ENCODE data around the gene HACD4.

HACD4 gene

DNA sequence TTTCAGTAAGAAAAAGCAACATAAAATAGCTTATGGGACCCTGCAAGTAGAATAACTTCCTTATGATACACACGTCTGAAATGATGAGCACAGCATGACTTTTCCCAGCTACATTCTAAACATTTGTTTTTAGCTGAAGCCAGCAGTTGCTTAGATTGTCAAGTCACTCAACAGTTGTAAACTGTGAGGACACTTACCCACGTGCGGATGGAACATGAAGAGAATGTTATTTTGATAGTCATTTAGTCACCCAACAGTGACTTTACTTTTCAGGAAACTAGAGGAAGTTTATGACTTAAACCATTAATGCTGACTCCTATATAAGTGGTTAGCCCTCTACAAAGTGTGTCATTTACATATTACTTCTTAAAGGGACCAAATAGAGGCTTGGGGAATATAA is 3.0 kb downstream of the HACD4 start:
- Mint-ChIP-seq H3K9me3 (no peaks in the 10 kb centered on the region), H3K4me3 (no peak overlapping the region), H3K27ac (no peak overlapping the region), H3K4me1 (no peaks in the 10 kb centered on the region), H3K36me3 (ENCODE audit: low read depth) (no peaks in the 10 kb centered on the region), H3K27me3 (ENCODE audit: low read depth) (peaks cover 6% of the 10 kb centered on the region)
- TF ChIP-seq, protein P1, sequence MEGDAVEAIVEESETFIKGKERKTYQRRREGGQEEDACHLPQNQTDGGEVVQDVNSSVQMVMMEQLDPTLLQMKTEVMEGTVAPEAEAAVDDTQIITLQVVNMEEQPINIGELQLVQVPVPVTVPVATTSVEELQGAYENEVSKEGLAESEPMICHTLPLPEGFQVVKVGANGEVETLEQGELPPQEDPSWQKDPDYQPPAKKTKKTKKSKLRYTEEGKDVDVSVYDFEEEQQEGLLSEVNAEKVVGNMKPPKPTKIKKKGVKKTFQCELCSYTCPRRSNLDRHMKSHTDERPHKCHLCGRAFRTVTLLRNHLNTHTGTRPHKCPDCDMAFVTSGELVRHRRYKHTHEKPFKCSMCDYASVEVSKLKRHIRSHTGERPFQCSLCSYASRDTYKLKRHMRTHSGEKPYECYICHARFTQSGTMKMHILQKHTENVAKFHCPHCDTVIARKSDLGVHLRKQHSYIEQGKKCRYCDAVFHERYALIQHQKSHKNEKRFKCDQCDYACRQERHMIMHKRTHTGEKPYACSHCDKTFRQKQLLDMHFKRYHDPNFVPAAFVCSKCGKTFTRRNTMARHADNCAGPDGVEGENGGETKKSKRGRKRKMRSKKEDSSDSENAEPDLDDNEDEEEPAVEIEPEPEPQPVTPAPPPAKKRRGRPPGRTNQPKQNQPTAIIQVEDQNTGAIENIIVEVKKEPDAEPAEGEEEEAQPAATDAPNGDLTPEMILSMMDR (IDR thresholded peaks at IDR 0.05; ENCODE audit: unreplicated experiment in 3 of 3): no peak

DNA sequence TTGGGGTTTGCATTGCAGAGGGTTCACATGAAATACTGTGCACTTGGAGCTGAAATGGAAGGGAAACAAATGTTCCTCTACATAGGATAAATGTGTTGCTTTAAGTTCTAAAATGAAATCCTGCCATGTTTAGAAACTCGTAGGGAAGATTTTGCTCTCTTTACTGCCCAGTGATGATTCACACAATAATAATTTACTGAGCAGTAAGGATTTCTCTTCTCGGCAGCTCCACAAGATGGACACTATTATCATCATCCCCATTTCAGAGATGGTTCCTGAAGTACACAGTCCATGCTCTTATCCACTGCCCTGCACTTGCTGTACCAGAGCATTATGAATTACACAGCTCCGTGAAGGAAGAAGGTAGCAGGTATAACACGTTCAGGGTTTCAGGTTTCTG is 4.1 kb downstream of the HACD4 start:
- H3K4me3 Mint-ChIP-seq: no peak overlapping the region
- H3K27me3 Mint-ChIP-seq (ENCODE audit: low read depth): no peaks in the 10 kb centered on the region
- H3K27ac Mint-ChIP-seq: no peak overlapping the region
- TF ChIP-seq, protein P1 (IDR thresholded peaks at IDR 0.05; ENCODE audit: unreplicated experiment in 3 of 3): no peak
- H3K36me3 Mint-ChIP-seq (ENCODE audit: low read depth): peaks cover 1% of the 10 kb centered on the region
- H3K4me1 Mint-ChIP-seq: no peaks in the 10 kb centered on the region
- peaks cover 1% of the 10 kb centered on the region for H3K9me3 Mint-ChIP-seq

DNA sequence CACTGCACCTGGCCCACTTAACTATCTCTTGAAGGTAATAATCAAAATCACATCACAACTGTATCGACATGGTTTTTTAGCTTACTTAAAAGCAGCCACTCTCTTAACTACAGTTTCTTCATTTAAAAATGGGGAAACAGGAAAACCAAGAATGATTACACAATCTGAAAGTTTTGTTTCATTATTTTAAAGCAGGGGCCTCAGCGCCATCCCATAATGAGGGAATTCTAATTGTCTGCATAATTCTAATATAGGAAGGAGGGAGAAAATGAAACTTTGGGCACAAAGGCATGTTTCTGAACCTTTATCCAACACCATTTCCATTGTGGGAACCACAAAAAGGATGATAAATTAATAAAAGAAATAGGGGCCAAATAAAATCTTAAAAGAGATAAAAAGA is 7.6 kb downstream of the HACD4 start:
- peaks cover 7% of the 10 kb centered on the region for H3K9me3 Mint-ChIP-seq
- H3K36me3 Mint-ChIP-seq (ENCODE audit: low read depth): peaks cover 19% of the 10 kb centered on the region
- H3K4me1 Mint-ChIP-seq: no peaks in the 10 kb centered on the region
- H3K4me3 Mint-ChIP-seq: no peak overlapping the region
- TF ChIP-seq, protein P1 (IDR thresholded peaks at IDR 0.05; ENCODE audit: unreplicated experiment in 3 of 3): no peak
- no peaks in the 10 kb centered on the region for H3K27me3 Mint-ChIP-seq (ENCODE audit: low read depth)
- H3K27ac Mint-ChIP-seq: no peak overlapping the region

DNA sequence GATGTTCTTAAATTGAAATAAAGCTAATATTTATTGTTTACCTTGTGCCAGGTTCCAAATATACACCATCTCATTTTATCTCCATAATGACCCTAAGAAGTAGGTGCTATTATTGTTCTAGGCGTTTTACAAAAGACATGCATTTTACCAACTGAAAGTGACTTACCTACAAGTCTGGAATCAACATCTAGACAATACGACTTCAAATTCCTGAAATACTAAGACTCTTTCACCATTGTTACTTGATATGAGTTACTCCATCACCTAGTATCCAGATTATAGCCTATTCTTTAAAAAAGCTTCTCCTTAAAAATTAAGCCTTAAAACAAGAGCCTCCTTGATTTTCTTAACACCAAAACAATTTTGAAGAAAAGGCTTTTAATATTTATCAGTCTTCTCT is 13.3 kb downstream of the HACD4 start:
- peaks cover 7% of the 10 kb centered on the region for H3K9me3 Mint-ChIP-seq
- H3K27me3 Mint-ChIP-seq (ENCODE audit: low read depth): no peaks in the 10 kb centered on the region
- peaks cover 26% of the 10 kb centered on the region for H3K36me3 Mint-ChIP-seq (ENCODE audit: low read depth)
- H3K4me1 Mint-ChIP-seq: peaks cover 25% of the 10 kb centered on the region
- H3K27ac Mint-ChIP-seq: no peak overlapping the region
- TF ChIP-seq, protein P1 (IDR thresholded peaks at IDR 0.05; ENCODE audit: unreplicated experiment in 3 of 3): no peak
- H3K4me3 Mint-ChIP-seq: no peak overlapping the region

DNA sequence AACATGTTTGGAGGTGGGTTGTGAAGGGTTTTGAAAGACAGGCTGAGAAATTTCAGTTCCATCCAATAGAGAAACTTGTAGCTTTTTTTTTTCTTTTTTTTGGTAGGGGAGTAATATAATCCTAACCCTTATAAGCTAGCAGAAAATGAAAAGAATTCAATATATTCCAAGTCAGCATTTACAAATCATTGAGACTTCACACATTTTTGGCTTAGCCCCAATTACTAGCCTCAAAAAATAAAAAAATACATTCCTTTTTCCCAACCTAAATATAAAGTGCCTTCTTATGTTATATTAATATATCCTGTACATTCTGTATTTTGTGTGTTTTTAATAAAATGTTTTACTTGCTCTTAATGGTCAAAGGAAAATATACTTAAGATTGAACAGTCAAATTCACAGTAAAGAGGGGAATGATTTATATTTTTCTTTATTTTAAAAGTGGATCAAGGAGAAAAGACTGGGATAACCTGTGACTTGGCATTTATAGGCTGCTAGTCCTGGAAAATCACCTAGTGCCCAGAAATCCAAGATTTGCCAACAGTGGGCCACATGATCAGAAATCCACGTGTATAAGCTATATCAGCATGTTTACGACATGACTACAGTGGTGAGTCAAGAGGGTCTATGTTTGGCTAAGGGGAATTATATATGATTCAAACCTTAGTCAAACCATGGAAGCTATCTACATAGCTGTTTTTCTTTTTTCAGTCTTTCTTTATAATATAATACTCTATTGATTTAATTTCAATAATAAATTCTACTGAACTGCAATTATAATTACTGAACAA is 14.5 kb downstream of the HACD4 start:
- TF ChIP-seq, protein P1 (IDR thresholded peaks at IDR 0.05; ENCODE audit: unreplicated experiment in 3 of 3): no peak
- Mint-ChIP-seq H3K27ac (no peak overlapping the region), H3K4me1 (peaks cover 25% of the 10 kb centered on the region), H3K36me3 (ENCODE audit: low read depth) (peaks cover 22% of the 10 kb centered on the region), H3K4me3 (no peak overlapping the region), H3K27me3 (ENCODE audit: low read depth) (no peaks in the 10 kb centered on the region), H3K9me3 (peaks cover 2% of the 10 kb centered on the region)

DNA sequence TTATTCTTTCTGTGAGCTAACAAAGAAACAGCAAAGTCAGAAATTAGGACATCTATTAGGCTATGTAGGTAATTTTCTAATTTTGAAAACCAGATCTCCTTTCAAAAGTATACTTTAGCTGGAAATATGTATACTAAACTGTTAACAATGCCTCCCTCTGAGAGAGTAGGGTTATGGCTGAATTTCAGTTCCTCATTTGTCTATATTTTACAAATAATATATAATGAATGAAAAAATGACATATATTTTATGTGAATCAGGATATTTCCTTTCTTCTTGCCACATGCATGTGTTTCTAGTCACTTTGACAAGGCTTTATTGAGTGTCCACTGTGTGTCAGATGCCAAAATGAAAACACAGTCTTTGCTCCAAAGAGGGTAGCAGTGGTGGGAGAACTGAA is 15.4 kb downstream of the HACD4 start:
- H3K4me3 Mint-ChIP-seq: no peak overlapping the region
- peaks cover 25% of the 10 kb centered on the region for H3K4me1 Mint-ChIP-seq
- peaks cover 2% of the 10 kb centered on the region for H3K9me3 Mint-ChIP-seq
- no peaks in the 10 kb centered on the region for H3K27me3 Mint-ChIP-seq (ENCODE audit: low read depth)
- TF ChIP-seq, protein P1 (IDR thresholded peaks at IDR 0.05; ENCODE audit: unreplicated experiment in 3 of 3): no peak
- H3K27ac Mint-ChIP-seq: no peak overlapping the region
- peaks cover 17% of the 10 kb centered on the region for H3K36me3 Mint-ChIP-seq (ENCODE audit: low read depth)

Measured in nephron (organoid).